Stimulated activated CD4-positive, alpha-beta T cell treated with anti-CD3 and anti-CD28 coated beads, Interleukin-12 subunit alpha, Interleukin-12 subunit beta, amount 100 ng/mL, for 4 hours (primary cell): ENCODE results near the gene ACSL4.
"Not testable (repeated sequence)": the region's sequence is repeated elsewhere in the genome, so short reads cannot be mapped to it uniquely, and the experiment has no call there.

ENCODE experiments used
- DNase-seq: peaks from one replicate; pipeline ENCODE4 v3.0.0-alpha.2; 2020

Gene ACSL4

GRCh38 chrX:109724971-109725370 lies 8.1 kb downstream of the ACSL4 start:
- DNase-seq = not testable (repeated sequence)

- DNase-seq = no peak
Observed at GRCh38 chrX:109720947-109721346, 12.1 kb downstream of the ACSL4 start.

GRCh38 chrX:109719264-109719663 lies 13.8 kb downstream of the ACSL4 start:
- DNase-seq = no peak

GRCh38 chrX:109716431-109717028 lies 16.5 kb downstream of the ACSL4 start:
- DNase-seq = no peak

- DNase-seq = no peak
Observed at GRCh38 chrX:109714340-109714958, 18.6 kb downstream of the ACSL4 start.

- DNase-seq = no peak
Observed at GRCh38 chrX:109710181-109710580, 22.9 kb downstream of the ACSL4 start.

GRCh38 chrX:109709129-109709631 lies 23.9 kb downstream of the ACSL4 start:
- DNase-seq = no peak

GRCh38 chrX:109707720-109708119 lies 25.3 kb downstream of the ACSL4 start:
- no peak for DNase-seq

GRCh38 chrX:109707319-109707718 lies 25.7 kb downstream of the ACSL4 start:
- DNase-seq = no peak

- DNase-seq = no peak
Observed at GRCh38 chrX:109704563-109704962, 28.5 kb downstream of the ACSL4 start.

GRCh38 chrX:109697855-109698254 lies 35.2 kb downstream of the ACSL4 start:
- DNase-seq = no peak

- no peak for DNase-seq
Observed at GRCh38 chrX:109696146-109696740, 36.8 kb downstream of the ACSL4 start.

- no peak for DNase-seq
Observed at GRCh38 chrX:109695637-109696036, 37.4 kb downstream of the ACSL4 start.

GRCh38 chrX:109691752-109692151 lies 41.3 kb downstream of the ACSL4 start:
- DNase-seq = no peak

- no peak for DNase-seq
Observed at GRCh38 chrX:109691277-109691676, 41.8 kb downstream of the ACSL4 start.

GRCh38 chrX:109687903-109688302 lies 45.2 kb downstream of the ACSL4 start:
- no peak for DNase-seq

- no peak for DNase-seq
Observed at GRCh38 chrX:109685656-109686078, 47.4 kb downstream of the ACSL4 start.

GRCh38 chrX:109684136-109684535 lies 48.9 kb downstream of the ACSL4 start:
- no peak for DNase-seq

- DNase-seq = no peak
Observed at GRCh38 chrX:109681475-109682081, 51.5 kb downstream of the ACSL4 start.

- no peak for DNase-seq
Observed at GRCh38 chrX:109679820-109680219, 53.2 kb downstream of the ACSL4 start.

GRCh38 chrX:109672239-109672638 lies 60.8 kb downstream of the ACSL4 start:
- DNase-seq = no peak

GRCh38 chrX:109671170-109671569 lies 61.9 kb downstream of the ACSL4 start:
- not testable (repeated sequence) for DNase-seq

- DNase-seq = no peak
Observed at GRCh38 chrX:109667986-109668385, 65.1 kb downstream of the ACSL4 start.
